GM12878 (cell line): ENCODE results near the gene DFFA. TPM values are rescaled to one million over a fixed set of nuclear protein-coding genes. Genes with fewer than 3 reads are reported as not detected.
A peak's percentile ranks its signal among the peaks of the same experiment; 100 is the strongest.

Experiments used
- ASH2L ChIP-seq: fragments of 300-600, 200-600 bp; sonication (generic); IDR thresholded peaks from 2 replicates; pipeline ENCODE4 v1.6.1; 2017; ENCODE audit warnings: low read depth, mild to moderate bottlenecking, borderline replicate concordance
- CHD4 ChIP-seq: fragments of 200-600 bp; sonication (generic); IDR thresholded peaks from 2 replicates; pipeline ENCODE4 v1.6.1; 2016; ENCODE audit warnings: mild to moderate bottlenecking
- EP300 ChIP-seq, 2 experiments: fragments of 150-350 bp in 1 of 2; IDR thresholded peaks; 2 replicates each; pipeline ENCODE4 v1.6.1; 2011 to 2012; ENCODE audit warnings: low read depth in 2 of 2, low read length in 2 of 2, borderline replicate concordance in 1 of 2, improper control_type of control experiment in 1 of 2, inconsistent platforms in 1 of 2; ENCODE audit not compliant: control insufficient read depth in 1 of 2
- MEF2A ChIP-seq: IDR thresholded peaks from 2 replicates; pipeline ENCODE4 v1.6.1; 2011; ENCODE audit warnings: low read depth, mild to moderate bottlenecking, low read length, moderate library complexity; ENCODE audit not compliant: insufficient read depth
- polyA plus RNA-seq, 11 experiments: library from polyadenylated mRNA; depleted of rRNA in 4 of 11; unstranded in 6 of 11; stranded (reverse) in 5 of 11; fragments of >200 nt; fragmentation: Nextera tagmentation in 4 of 11; fragmentation: Illumina TruSeq in 1 of 11; extraction: Ambion mirVana in 4 of 11; extraction: Trizol in 1 of 11; gene quantifications; 1 replicate in 1 of 11; 2 replicates in 10 of 11; pipeline versions ENCODE4 v1.2.1 to v1.2.3, GENCODE V29; 2011 to 2016; ENCODE audit warnings: inconsistent platforms in 2 of 11, missing spikeins in 2 of 11, low read depth in 1 of 11
- total RNA-seq, 4 experiments: library from RNA; depleted of rRNA in 3 of 4; stranded (reverse); fragments of >200 nt in 3 of 4; fragmentation: Illumina TruSeq in 1 of 4; extraction: Trizol in 1 of 4; gene quantifications; 2 replicates each; pipeline versions ENCODE4 v1.2.1 to v1.2.3, GENCODE V29; 2013 to 2021
- TF ChIP-seq, protein P1 (sequence below): fragments of 450-650 bp; IDR thresholded peaks from 2 replicates; pipeline ENCODE4 v1.6.1; 2016; ENCODE audit warnings: mild to moderate bottlenecking, moderate library complexity, borderline replicate concordance
- TF ChIP-seq, protein P2 (sequence below): IDR thresholded peaks from 2 replicates; pipeline ENCODE4 v1.6.1; 2012; ENCODE audit warnings: low read depth, low read length, improper control_type of control experiment
- TF ChIP-seq, protein P3 (sequence below): IDR thresholded peaks from 2 replicates; pipeline ENCODE4 v1.6.1; 2011; ENCODE audit warnings: low read depth, mild to moderate bottlenecking, low read length, moderate library complexity, borderline replicate concordance; ENCODE audit errors: extremely low read depth
- TF ChIP-seq, protein P4 (sequence below): IDR thresholded peaks from 2 replicates; pipeline ENCODE4 v1.6.1; 2012; ENCODE audit warnings: improper control_type of control experiment, low read depth, low read length; ENCODE audit not compliant: insufficient replicate concordance

DFFA gene
- total and polyA plus RNA-seq, 10 of the 15 experiments (the other 5 are each of a cell fraction or from before 2014, with no cell fraction given), result 37.4 to 83.8 (median 52.4) TPM

DNA sequence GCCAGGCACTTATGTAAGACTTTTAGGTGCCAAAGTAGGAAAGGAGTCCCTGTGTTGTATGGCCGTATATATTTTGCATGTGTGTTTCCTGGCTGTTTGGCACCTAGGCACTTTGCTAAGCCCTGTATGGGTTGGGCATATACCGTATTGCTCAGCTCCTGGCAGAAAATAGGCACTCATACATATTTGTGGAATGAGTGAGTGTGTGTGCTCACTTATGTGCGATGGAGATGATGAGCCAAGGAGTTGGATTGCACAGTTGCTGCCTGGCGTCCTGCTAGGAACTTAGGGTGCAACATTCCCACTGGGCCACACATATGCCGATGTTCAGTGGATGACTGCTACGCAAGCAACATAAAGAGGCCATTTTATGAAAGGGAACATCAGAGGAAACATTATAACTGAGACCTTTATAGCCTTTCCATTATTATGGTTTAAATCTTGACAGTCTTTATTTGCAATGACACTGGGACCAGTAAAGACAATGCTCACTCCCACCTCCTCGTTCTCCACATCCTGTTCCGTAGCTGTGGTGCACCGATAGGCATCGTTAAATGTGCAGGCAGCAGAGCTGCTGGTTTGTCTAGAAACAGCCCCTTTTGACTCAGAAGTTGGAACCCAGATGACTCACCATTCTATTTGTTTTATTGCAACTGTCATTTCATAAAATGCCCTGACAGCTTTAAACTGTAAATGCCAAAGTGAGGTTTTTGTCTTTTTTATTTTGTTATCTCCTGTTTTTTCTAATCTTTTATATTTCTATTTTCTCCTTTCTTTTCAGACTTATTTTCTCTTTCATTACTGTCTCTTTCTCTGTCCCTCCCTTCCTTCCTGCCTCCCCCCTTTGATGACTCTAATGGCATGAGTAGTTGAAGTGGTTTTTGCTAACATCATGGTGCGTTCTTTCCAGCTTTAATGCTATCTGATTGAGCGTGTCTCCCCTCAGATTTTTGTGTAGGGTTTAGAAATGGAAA is 38.5 kb upstream of the DFFA start (continued):
- TF ChIP-seq, protein P1, sequence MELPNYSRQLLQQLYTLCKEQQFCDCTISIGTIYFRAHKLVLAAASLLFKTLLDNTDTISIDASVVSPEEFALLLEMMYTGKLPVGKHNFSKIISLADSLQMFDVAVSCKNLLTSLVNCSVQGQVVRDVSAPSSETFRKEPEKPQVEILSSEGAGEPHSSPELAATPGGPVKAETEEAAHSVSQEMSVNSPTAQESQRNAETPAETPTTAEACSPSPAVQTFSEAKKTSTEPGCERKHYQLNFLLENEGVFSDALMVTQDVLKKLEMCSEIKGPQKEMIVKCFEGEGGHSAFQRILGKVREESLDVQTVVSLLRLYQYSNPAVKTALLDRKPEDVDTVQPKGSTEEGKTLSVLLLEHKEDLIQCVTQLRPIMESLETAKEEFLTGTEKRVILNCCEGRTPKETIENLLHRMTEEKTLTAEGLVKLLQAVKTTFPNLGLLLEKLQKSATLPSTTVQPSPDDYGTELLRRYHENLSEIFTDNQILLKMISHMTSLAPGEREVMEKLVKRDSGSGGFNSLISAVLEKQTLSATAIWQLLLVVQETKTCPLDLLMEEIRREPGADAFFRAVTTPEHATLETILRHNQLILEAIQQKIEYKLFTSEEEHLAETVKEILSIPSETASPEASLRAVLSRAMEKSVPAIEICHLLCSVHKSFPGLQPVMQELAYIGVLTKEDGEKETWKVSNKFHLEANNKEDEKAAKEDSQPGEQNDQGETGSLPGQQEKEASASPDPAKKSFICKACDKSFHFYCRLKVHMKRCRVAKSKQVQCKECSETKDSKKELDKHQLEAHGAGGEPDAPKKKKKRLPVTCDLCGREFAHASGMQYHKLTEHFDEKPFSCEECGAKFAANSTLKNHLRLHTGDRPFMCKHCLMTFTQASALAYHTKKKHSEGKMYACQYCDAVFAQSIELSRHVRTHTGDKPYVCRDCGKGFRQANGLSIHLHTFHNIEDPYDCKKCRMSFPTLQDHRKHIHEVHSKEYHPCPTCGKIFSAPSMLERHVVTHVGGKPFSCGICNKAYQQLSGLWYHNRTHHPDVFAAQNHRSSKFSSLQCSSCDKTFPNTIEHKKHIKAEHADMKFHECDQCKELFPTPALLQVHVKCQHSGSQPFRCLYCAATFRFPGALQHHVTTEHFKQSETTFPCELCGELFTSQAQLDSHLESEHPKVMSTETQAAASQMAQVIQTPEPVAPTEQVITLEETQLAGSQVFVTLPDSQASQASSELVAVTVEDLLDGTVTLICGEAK, result no peak; the same call in 1 of the 2 replicates
- TF ChIP-seq, protein P2, sequence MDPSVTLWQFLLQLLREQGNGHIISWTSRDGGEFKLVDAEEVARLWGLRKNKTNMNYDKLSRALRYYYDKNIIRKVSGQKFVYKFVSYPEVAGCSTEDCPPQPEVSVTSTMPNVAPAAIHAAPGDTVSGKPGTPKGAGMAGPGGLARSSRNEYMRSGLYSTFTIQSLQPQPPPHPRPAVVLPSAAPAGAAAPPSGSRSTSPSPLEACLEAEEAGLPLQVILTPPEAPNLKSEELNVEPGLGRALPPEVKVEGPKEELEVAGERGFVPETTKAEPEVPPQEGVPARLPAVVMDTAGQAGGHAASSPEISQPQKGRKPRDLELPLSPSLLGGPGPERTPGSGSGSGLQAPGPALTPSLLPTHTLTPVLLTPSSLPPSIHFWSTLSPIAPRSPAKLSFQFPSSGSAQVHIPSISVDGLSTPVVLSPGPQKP, result no peak
- TF ChIP-seq, protein P3, sequence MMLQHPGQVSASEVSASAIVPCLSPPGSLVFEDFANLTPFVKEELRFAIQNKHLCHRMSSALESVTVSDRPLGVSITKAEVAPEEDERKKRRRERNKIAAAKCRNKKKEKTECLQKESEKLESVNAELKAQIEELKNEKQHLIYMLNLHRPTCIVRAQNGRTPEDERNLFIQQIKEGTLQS, result no peak
- TF ChIP-seq CHD4 (no peak), ASH2L (no peak), MEF2A (peak; percentile 68), EP300 (IDR thresholded peaks at IDR 0.05; ENCODE audit: borderline replicate concordance in 1 of 2, control insufficient read depth in 1 of 2, low read depth in 2 of 2, low read length in 2 of 2) (peak; percentile 93 to 95)
- TF ChIP-seq, protein P4, sequence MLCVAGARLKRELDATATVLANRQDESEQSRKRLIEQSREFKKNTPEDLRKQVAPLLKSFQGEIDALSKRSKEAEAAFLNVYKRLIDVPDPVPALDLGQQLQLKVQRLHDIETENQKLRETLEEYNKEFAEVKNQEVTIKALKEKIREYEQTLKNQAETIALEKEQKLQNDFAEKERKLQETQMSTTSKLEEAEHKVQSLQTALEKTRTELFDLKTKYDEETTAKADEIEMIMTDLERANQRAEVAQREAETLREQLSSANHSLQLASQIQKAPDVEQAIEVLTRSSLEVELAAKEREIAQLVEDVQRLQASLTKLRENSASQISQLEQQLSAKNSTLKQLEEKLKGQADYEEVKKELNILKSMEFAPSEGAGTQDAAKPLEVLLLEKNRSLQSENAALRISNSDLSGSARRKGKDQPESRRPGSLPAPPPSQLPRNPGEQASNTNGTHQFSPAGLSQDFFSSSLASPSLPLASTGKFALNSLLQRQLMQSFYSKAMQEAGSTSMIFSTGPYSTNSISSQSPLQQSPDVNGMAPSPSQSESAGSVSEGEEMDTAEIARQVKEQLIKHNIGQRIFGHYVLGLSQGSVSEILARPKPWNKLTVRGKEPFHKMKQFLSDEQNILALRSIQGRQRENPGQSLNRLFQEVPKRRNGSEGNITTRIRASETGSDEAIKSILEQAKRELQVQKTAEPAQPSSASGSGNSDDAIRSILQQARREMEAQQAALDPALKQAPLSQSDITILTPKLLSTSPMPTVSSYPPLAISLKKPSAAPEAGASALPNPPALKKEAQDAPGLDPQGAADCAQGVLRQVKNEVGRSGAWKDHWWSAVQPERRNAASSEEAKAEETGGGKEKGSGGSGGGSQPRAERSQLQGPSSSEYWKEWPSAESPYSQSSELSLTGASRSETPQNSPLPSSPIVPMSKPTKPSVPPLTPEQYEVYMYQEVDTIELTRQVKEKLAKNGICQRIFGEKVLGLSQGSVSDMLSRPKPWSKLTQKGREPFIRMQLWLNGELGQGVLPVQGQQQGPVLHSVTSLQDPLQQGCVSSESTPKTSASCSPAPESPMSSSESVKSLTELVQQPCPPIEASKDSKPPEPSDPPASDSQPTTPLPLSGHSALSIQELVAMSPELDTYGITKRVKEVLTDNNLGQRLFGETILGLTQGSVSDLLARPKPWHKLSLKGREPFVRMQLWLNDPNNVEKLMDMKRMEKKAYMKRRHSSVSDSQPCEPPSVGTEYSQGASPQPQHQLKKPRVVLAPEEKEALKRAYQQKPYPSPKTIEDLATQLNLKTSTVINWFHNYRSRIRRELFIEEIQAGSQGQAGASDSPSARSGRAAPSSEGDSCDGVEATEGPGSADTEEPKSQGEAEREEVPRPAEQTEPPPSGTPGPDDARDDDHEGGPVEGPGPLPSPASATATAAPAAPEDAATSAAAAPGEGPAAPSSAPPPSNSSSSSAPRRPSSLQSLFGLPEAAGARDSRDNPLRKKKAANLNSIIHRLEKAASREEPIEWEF, result no peak
- TF ChIP-seq, all 136 proteins: peak for 53
